ENCODE results near the gene IL1RAPL1.
"Not testable (repeated sequence)": the region's sequence is repeated elsewhere in the genome, so short reads cannot be mapped to it uniquely, and the experiment has no call there.

IL1RAPL1 gene

DNA sequence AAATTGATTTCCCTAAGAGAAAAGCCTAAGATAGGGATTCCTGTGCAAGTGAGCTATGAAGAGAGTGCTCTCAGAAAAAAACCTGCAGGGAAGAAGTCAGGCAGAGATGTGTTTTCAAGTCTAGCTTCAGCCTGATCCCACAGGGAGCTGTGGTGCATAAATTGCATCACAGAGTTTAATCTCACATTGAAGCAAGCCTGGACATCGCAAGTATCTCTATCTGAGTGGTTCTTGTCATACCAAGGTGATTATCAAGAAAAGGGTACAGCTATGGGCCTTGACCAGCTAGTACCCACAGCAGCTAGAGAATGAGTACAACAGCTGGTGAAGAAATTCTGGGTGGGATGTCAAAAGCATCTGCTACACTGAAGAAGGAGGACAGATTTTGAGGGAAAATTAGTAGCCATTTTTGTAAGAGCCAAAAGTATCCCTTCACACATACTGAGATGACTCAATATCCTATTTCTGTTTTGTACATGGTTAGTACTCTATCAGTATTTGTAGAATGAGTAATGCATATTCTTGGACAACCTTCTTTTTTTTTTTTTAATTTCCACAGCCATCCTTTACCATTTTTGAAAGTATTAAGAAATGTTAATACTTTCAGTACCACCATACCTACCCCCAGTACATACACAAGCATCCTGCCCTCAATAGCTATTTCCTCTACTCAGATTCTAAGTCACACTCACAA lies 708.9 kb downstream of the IL1RAPL1 start:
- DNase-seq: no peak

GRCh38 chrX:29297171-29297800 lies 710.0 kb downstream of the IL1RAPL1 start:
- DNase-seq: no peak

DNA sequence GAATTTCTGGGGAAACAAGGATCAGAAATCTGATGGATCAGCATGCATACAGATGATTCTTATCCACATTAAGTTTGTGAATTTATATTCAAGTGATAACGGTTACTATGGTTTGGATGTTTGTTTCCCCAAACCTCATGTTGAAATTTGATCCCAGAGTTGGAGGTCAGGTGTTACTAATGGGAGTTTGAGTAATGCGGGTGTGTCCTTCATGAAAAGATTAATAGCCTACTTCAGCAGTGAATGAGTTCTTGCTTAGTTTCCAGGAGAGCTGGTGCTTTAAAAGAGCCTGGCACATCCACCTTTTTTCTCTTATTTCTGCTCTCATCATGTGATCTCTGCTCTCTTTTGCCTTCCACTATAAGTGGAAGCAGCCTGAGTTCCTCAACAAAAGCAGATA lies 712.4 kb downstream of the IL1RAPL1 start:
- DNase-seq: no peak

GRCh38 chrX:29308726-29309125 lies 721.5 kb downstream of the IL1RAPL1 start:
- DNase-seq: no peak

- no peak for DNase-seq
Observed at GRCh38 chrX:29315931-29316330, 728.7 kb downstream of the IL1RAPL1 start.

- DNase-seq: no peak
Observed at GRCh38 chrX:29318012-29318411, 730.8 kb downstream of the IL1RAPL1 start.

DNA sequence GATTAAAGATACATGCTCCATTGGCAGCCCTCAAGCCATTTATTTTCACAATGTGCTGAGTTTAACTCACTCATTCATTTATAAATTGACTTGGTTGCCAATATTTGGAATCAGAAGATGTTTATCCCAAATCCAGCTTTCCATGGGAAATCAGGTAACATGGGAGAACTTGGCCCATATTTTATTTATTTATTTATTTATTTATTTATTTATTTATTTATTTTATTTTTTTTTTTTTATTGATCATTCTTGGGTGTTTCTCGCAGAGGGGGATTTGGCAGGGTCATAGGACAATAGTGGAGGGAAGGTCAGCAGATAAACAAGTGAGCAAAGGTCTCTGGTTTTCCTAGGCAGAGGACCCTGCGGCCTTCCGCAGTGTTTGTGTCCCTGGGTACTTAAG lies 745.2 kb downstream of the IL1RAPL1 start:
- not testable (repeated sequence) for DNase-seq

- DNase-seq: not testable (repeated sequence)
Observed at GRCh38 chrX:29333091-29333490, 745.8 kb downstream of the IL1RAPL1 start.

- DNase-seq: no peak
Observed at GRCh38 chrX:29348288-29348687, 761.0 kb downstream of the IL1RAPL1 start.

- no peak for DNase-seq
Observed at GRCh38 chrX:29359276-29359675, 772.0 kb downstream of the IL1RAPL1 start.

DNA sequence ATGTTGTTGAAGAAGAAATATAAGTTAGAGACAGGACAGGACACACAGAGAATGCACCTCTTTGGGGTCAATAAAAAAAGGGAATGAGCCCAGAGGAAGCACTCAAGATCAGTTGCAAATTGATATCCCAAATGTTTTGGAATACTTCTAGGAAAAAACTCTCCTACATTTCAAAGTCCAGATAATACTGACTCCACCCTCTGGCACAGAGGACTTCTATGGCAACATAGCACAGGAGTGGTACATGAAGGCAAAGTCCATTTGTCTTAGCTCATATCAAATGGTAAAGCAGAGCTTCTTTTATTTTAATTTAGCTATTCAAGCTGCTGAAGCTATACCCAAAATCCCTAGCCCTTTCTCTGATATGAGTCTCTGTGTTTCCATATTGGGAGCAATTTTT lies 787.5 kb downstream of the IL1RAPL1 start:
- DNase-seq: not testable (repeated sequence)

GRCh38 chrX:29376584-29376983 lies 789.3 kb downstream of the IL1RAPL1 start:
- no peak for DNase-seq

DNA sequence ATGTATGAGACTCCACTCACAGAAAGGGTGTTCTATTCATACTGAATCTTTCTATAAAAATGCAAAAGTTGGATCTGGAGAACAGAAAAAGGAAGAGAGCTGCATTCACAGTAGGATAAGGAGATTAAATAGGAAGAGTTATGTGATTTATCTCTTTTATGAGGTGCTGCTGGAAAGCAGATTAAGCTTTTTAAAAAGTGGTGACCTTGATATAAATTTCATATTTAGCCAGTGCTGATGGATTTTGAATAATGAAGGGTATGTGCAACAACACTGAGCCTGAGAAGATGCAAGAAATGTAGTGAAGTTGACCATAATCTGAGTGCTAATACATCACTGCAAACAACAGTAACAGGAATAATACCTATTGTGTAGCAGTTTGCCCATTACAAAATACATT lies 795.6 kb downstream of the IL1RAPL1 start:
- DNase-seq: no peak

- no peak for DNase-seq
Observed at GRCh38 chrX:29388509-29388908, 801.3 kb downstream of the IL1RAPL1 start.

DNA sequence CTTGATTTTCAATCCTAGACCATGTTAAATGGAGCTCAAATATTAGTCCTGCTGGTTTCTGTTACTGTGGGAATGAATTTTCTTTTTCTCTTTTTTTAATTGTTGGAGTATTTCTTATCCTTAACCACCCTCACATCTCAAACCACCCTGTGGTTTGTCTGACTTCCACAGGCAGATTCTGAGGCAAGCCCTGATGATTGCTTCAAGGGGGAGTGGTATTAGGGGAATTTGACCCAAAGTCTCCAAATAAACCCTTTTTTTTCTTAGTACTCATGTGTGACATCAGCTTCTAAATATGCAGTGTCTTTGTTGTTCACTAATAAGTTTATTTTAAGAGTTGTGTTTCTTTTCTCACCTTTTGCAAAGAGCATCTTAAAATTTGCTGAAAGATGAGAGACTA lies 810.3 kb downstream of the IL1RAPL1 start:
- DNase-seq: no peak

- no peak for DNase-seq
Observed at GRCh38 chrX:29407357-29407756, 820.1 kb downstream of the IL1RAPL1 start.

GRCh38 chrX:29419774-29420553 lies 832.7 kb downstream of the IL1RAPL1 start:
- DNase-seq: no peak

DNA sequence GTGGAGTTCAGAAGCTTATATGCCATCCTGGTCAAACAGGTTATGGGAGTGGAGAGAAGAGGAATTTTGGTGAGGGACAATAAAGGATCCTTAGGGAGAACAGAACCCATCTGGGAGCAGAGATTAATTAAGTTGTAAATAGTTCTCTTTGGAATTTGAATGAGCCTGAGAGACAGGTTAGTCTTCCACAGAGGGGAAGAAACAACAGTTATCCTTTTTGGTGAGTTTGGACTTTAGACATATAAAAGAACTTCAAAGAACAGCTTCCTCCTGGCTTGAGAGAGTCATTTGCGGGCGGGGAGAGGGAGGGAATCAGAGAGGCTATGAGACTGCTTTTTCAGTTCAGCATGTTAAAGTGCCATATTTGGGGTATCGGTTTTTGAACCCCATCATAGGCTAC lies 834.8 kb downstream of the IL1RAPL1 start:
- no peak for DNase-seq

- no peak for DNase-seq
Observed at GRCh38 chrX:29431895-29432294, 844.6 kb downstream of the IL1RAPL1 start.

DNA sequence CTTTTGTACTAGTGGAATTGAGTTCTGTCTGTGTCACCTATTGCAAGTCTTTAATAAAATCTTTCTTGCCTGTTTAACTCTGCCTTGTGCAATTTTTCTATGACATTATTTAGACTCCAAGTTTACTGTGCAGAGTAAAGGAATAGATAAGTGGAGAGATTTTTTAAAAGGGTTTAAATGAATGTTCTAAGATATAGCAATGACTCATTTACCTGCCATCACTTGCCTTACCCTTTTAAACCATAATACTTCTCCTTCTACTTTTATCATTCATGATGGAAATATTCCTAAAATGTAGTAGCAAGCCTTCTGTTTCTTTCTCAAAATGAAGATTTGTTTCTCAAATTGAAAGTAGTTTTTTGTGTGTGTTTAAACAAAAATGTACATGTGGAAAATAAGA lies 845.3 kb downstream of the IL1RAPL1 start:
- no peak for DNase-seq

GRCh38 chrX:29434939-29435338 lies 847.7 kb downstream of the IL1RAPL1 start:
- no peak for DNase-seq

GRCh38 chrX:29435396-29435795 lies 848.1 kb downstream of the IL1RAPL1 start:
- DNase-seq: no peak

GRCh38 chrX:29447867-29448266 lies 860.6 kb downstream of the IL1RAPL1 start:
- no peak for DNase-seq

DNA sequence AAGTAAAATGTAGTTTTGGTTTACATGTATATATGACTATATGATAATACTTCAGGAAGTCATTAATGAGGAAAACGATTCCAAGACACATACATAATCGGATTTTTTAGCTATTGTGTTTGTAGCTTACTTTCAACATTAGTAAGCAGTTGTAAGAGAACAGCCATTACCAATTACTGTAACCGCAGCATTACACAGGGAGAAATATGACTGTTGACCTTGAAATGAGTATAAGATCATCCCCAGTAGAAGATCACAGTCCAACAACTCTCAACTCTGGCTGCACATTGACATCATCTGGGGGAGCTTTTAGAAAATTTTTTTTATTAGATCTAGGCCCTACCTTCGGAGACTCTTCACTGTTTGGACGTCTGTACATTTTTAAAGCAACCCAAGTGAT lies 866.1 kb downstream of the IL1RAPL1 start:
- no peak for DNase-seq
